Measurements from ENCODE around the gene CGB3.
"Not testable (repeated sequence)": the region's sequence is repeated elsewhere in the genome, so short reads cannot be mapped to it uniquely, and the experiment has no call there.

Gene CGB3

DNA sequence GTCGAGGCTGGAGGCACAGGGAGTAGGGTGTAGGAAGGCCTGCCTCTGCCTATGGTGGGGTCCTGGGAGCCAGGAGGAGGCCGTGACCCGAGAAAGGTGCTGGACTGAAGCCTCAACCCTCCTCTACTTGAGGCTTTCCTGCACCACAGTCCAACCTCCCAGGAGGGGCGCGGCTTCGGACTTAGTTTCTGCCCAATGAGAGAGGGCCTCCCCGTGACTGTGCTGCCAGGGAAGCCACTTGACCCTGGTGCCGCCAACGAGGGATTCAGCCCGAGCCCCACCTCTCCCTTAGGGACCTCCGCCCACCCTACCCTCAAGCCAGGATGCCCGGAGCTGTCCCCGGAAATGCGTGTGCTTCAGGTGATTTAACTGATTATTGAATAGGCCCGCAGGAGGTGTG lies at the start of gene CGB3:
CGB3 (minus strand) TSS at position 101 of the 400 bp plus-strand sequence. CDS start 362 bp downstream, outside the sequence.
- not testable (repeated sequence) for DNase-seq

- no peak for DNase-seq
These were observed 47.9 kb upstream of the CGB3 start for GRCh38 chr19:49071860-49072547.

- DNase-seq, result no peak
These were observed 46.3 kb upstream of the CGB3 start for GRCh38 chr19:49070416-49070815.

- no peak for DNase-seq
These were observed 44.9 kb upstream of the CGB3 start for GRCh38 chr19:49069026-49069425.

DNA sequence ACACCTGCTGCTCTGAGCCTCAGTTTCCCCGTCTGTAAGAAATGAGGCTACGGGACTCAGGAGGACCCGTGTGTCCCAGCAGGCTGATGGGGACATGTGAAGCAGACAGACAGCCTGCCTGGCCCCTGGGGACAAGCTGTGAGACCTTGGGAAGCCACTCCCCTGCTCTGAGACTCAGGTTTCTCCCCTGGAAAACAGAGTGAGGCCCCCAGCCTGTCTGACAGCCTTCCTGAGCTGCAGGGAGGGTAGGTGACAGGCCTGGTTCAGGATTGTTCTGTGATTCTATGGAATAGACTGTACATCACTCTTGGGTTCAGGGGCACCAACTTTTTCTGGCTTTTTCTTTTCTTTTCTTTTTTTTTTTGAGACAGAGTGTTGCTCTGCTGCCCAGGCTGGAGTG lies 43.4 kb upstream of the CGB3 start:
- DNase-seq, result no peak

GRCh38 chr19:49065905-49066512 lies 41.9 kb upstream of the CGB3 start:
- no peak for DNase-seq

- DNase-seq, result no peak
These were observed 40.9 kb upstream of the CGB3 start, which contains the start of gene NTF4 for GRCh38 chr19:49064768-49065611. NTF4 (minus strand) TSS chr19:49064818; CDS start chr19:49061997, 2,821 bp downstream.

GRCh38 chr19:49064029-49064629 lies 40.0 kb upstream of the CGB3 start:
- no peak for DNase-seq

GRCh38 chr19:49061445-49061844 lies 37.3 kb upstream of the CGB3 start:
- DNase-seq, result no peak

- DNase-seq, result no peak
These were observed 36.9 kb upstream of the CGB3 start for GRCh38 chr19:49061000-49061399.

DNA sequence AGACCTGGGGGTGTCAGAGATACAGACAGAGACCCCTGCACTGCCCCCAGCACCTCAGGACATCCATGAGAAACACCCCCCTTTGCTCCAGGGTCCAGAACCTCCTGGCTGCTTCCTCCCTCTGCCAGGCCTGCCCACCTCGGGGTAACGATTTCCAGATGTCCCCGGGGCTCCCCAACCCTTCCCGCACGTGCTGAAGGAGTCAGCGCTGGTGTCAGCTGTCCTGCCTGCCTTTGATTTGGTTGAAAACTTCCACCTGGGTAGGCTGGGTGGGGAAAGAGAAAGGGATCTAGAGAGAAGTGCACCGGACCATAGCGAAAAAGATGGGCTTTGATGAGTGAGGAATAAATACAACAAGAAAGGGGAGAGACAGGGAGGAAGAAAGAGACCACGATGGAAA lies 34.9 kb upstream of the CGB3 start:
- DNase-seq, result no peak

- DNase-seq, result no peak
These were observed 34.4 kb upstream of the CGB3 start for GRCh38 chr19:49058562-49058961.

DNA sequence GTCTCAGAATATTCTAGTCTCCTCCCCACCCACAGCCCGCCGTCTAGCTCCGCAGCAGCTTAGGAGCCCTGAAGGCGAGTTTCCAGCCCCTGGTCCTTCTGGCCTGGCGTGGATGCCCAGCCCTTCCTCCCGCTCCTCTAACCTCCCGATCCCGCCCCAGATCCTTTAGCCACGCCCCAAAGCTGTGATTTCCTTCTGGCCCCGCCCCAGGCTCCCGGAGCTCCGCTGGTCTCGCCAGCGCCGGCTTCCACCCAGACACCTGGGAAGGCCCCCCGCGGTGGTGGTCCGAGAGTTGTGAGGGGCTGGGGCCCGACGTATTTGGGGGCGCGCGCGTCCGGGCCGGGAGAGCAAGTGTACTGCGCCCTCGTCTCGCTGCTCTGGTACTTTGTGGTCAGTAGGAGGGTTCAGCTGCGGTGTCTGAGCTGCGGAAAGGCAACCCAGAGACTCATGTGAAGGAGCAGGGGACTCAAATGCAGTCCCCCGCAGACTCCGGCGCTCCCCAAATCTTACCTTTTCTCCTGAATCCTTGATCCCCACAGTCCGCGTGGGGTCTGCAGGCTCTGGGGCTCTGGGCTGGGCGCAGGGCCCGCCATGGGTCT lies 33.6 kb upstream of the CGB3 start, which contains the start of gene CGB7:
CGB7 (minus strand) TSS at position 114 of the 599 bp plus-strand sequence. CDS start 2,374 bp downstream, outside the sequence.
- no peak for DNase-seq

GRCh38 chr19:49056902-49057596 lies 32.9 kb upstream of the CGB3 start:
- not testable (repeated sequence) for DNase-seq

- DNase-seq, result no peak
These were observed 32.2 kb upstream of the CGB3 start for GRCh38 chr19:49056101-49056901.

DNA sequence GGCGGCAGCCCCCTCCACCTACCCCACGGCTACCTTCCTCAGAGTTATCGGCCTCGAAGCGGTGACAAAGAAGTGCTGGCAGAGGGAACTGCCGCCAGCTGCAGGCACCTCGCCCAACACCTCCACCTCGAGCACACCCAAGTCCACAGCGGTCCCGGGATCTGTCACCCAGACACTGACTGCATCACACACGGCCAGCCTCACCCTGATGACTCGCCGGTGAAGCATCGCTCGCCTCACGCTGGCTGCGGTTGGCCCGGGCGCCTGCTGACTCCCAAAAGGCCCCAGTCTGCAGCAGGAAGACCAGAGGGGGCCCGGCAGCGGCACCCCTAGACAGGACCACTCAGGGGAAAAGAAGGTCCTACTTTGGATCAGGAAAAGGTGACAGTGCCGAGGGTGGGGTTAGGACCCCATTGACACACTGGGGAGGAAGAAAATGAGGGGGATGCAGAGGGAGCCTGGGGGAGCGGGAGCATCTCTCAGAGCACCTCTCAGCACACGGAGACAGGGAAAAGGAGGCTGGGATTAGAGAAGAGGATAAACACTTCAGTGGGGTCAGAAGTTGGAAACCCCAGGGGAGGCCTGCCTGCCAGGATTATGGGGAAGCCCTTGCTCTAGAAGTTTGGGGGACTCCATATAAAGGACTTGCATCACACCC lies 26.4 kb upstream of the CGB3 start:
- DNase-seq, result not testable (repeated sequence)

GRCh38 chr19:49049834-49050233 lies 25.7 kb upstream of the CGB3 start:
- not testable (repeated sequence) for DNase-seq

DNA sequence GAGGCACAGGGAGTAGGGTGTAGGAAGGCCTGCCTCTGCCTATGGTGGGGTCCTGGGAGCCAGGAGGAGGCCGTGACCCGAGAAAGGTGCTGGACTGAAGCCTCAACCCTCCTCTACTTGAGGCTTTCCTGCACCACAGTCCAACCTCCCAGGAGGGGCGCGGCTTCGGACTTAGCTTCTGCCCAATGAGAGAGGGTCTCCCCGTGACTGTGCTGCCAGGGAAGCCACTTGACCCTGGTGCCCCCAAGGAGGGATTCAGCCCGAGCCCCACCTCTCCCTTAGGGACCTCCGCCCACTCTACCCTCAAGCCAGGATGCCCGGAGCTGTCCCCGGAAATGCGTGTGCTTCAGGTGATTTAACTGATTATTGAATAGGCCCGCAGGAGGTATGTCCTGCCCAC lies 24.9 kb upstream of the CGB3 start, which contains the start of gene CGB8:
CGB8 (minus strand) TSS at position 101 of the 400 bp plus-strand sequence. CDS start 372 bp downstream, outside the sequence.
- not testable (repeated sequence) for DNase-seq

- not testable (repeated sequence) for DNase-seq
These were observed 19.4 kb upstream of the CGB3 start, which contains the start of gene CGB5 for GRCh38 chr19:49043548-49043947. CGB5 (plus strand) TSS chr19:49043848; CDS start chr19:49044210, 362 bp downstream.

- DNase-seq, result not testable (repeated sequence)
These were observed 18.5 kb upstream of the CGB3 start for GRCh38 chr19:49042666-49043065.
